ENCODE measurements around the gene MAGI1.

DNA sequence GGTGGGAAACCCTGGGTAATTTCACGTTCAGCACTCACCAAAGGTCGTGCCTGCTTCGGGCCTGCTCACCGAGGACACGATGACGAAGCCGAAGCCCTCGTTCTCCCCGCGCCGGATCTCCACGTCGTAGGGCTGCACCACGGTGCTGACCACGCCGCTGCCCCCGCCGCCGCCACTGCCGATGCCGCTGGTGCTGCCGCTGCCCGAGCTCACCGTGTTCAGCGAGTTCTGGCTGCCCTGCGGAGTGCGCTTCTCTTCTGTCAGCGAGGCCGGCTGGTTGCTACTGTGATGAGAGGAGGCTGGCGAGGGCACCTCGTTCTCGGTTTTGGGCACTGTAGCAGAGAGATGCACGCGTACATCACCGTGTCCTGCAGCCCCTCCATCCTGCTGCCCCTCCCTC, 659.5 kb downstream of the MAGI1 start:
- TF ChIP-seq POLR2A (IDR thresholded peaks at IDR 0.05) (no peak), EP300 (IDR thresholded peaks at IDR 0.05) (no peak)
- TF ChIP-seq, protein P1, sequence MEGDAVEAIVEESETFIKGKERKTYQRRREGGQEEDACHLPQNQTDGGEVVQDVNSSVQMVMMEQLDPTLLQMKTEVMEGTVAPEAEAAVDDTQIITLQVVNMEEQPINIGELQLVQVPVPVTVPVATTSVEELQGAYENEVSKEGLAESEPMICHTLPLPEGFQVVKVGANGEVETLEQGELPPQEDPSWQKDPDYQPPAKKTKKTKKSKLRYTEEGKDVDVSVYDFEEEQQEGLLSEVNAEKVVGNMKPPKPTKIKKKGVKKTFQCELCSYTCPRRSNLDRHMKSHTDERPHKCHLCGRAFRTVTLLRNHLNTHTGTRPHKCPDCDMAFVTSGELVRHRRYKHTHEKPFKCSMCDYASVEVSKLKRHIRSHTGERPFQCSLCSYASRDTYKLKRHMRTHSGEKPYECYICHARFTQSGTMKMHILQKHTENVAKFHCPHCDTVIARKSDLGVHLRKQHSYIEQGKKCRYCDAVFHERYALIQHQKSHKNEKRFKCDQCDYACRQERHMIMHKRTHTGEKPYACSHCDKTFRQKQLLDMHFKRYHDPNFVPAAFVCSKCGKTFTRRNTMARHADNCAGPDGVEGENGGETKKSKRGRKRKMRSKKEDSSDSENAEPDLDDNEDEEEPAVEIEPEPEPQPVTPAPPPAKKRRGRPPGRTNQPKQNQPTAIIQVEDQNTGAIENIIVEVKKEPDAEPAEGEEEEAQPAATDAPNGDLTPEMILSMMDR (IDR thresholded peaks at IDR 0.05) = no peak
